ENCODE results near the gene FHIP1A.
"Not testable (repeated sequence)": the region's sequence is repeated elsewhere in the genome, so short reads cannot be mapped to it uniquely, and the experiment has no call there.

FHIP1A gene

GRCh38 chr4:151389311-151389710 lies 19.7 kb upstream of the FHIP1A start (continued):
- TF ChIP-seq, protein P1, sequence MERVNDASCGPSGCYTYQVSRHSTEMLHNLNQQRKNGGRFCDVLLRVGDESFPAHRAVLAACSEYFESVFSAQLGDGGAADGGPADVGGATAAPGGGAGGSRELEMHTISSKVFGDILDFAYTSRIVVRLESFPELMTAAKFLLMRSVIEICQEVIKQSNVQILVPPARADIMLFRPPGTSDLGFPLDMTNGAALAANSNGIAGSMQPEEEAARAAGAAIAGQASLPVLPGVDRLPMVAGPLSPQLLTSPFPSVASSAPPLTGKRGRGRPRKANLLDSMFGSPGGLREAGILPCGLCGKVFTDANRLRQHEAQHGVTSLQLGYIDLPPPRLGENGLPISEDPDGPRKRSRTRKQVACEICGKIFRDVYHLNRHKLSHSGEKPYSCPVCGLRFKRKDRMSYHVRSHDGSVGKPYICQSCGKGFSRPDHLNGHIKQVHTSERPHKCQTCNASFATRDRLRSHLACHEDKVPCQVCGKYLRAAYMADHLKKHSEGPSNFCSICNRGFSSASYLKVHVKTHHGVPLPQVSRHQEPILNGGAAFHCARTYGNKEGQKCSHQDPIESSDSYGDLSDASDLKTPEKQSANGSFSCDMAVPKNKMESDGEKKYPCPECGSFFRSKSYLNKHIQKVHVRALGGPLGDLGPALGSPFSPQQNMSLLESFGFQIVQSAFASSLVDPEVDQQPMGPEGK (CRISPR knock-in tag; IDR thresholded peaks at IDR 0.05; ENCODE audit: borderline replicate concordance), result no peak
- no peak for TF ChIP-seq TCF4 (CRISPR knock-in tag; IDR thresholded peaks at IDR 0.05; ENCODE audit: borderline replicate concordance)
- no peak for TF ChIP-seq ZNF565 (CRISPR knock-in tag; conservative IDR thresholded peaks at IDR 0.05; ENCODE audit: low read depth)

GRCh38 chr4:151389799-151390198 lies 19.2 kb upstream of the FHIP1A start:
- ATAC-seq, result not testable (repeated sequence)

DNA sequence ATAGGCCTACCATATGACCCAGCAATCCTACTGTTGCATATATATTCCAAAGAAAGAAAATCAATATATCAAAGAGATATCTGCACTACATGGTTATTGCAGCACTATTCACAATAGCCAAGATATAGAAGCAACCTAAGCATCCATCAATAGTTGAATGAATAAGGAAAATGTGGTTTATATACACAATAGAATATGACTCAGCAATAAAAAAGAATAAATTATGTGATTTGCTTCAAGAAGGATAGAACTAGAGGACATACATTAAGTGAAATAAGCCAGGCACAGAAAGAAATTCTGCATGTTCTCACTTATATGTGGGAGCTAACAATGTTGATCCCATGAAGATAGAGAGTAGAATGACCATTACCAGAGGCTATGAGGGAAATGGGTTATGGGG lies 13.1 kb upstream of the FHIP1A start:
- no peak for ATAC-seq
- no peak for TF ChIP-seq PPARA (CRISPR knock-in tag; IDR thresholded peaks at IDR 0.05; ENCODE audit: borderline replicate concordance)
- TF ChIP-seq, protein P2, sequence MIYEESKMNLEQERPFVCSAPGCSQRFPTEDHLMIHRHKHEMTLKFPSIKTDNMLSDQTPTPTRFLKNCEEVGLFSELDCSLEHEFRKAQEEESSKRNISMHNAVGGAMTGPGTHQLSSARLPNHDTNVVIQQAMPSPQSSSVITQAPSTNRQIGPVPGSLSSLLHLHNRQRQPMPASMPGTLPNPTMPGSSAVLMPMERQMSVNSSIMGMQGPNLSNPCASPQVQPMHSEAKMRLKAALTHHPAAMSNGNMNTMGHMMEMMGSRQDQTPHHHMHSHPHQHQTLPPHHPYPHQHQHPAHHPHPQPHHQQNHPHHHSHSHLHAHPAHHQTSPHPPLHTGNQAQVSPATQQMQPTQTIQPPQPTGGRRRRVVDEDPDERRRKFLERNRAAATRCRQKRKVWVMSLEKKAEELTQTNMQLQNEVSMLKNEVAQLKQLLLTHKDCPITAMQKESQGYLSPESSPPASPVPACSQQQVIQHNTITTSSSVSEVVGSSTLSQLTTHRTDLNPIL (CRISPR knock-in tag; IDR thresholded peaks at IDR 0.05; ENCODE audit: low read depth), result no peak
- TF ChIP-seq TOX (CRISPR knock-in tag; IDR thresholded peaks at IDR 0.05; ENCODE audit: borderline replicate concordance), result no peak
- no peak for TF ChIP-seq OSR1 (CRISPR knock-in tag; IDR thresholded peaks at IDR 0.05)
- TF ChIP-seq ISL1 (CRISPR knock-in tag; IDR thresholded peaks at IDR 0.05), result no peak
- TF ChIP-seq GLIS3 (CRISPR knock-in tag; IDR thresholded peaks at IDR 0.05), result no peak
- TF ChIP-seq, protein P1 (CRISPR knock-in tag; IDR thresholded peaks at IDR 0.05; ENCODE audit: borderline replicate concordance), result no peak
- no peak for TF ChIP-seq ZNF565 (CRISPR knock-in tag; conservative IDR thresholded peaks at IDR 0.05; ENCODE audit: low read depth)
- TF ChIP-seq TCF4 (CRISPR knock-in tag; IDR thresholded peaks at IDR 0.05; ENCODE audit: borderline replicate concordance), result no peak
- TF ChIP-seq, protein P3, sequence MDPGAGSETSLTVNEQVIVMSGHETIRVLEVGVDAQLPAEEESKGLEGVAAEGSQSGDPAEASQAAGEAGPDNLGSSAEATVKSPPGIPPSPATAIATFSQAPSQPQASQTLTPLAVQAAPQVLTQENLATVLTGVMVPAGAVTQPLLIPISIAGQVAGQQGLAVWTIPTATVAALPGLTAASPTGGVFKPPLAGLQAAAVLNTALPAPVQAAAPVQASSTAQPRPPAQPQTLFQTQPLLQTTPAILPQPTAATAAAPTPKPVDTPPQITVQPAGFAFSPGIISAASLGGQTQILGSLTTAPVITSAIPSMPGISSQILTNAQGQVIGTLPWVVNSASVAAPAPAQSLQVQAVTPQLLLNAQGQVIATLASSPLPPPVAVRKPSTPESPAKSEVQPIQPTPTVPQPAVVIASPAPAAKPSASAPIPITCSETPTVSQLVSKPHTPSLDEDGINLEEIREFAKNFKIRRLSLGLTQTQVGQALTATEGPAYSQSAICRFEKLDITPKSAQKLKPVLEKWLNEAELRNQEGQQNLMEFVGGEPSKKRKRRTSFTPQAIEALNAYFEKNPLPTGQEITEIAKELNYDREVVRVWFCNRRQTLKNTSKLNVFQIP (CRISPR knock-in tag; IDR thresholded peaks at IDR 0.05; ENCODE audit: borderline replicate concordance, low read depth), result no peak
- no peak for TF ChIP-seq ZC3H10 (CRISPR knock-in tag; IDR thresholded peaks at IDR 0.05)
- no peak for TF ChIP-seq ZFP30 (CRISPR knock-in tag; IDR thresholded peaks at IDR 0.05)
- no peak for TF ChIP-seq CSRNP3 (CRISPR knock-in tag; IDR thresholded peaks at IDR 0.05)

GRCh38 chr4:151400343-151400742 lies 8.6 kb upstream of the FHIP1A start:
- no peak for ATAC-seq
- TF ChIP-seq ZNF8 (CRISPR knock-in tag; IDR thresholded peaks at IDR 0.05), result peak; percentile 82
- TF ChIP-seq RARB (CRISPR knock-in tag; IDR thresholded peaks at IDR 0.05), result no peak

DNA sequence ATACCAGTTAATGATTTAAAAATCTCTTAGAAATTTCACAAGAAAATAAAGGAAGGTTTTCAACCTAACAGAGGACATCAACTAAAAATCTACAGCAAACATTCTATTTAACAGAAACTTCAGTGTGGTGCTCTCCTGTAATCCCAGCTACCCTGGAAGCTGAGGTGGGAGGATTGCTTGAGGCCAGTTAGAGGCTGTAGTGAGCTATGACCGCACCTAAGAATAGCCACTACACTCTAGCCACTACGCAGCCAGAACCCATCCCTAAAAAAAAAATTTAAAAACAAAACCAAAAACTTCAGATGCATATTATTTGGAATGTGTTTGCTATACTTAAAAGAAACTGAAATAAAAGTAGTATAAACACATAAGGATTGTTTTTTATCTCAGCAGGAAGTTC lies 7.2 kb upstream of the FHIP1A start:
- TF ChIP-seq OSR1 (CRISPR knock-in tag; IDR thresholded peaks at IDR 0.05), result no peak
- no peak for TF ChIP-seq ZNF565 (CRISPR knock-in tag; conservative IDR thresholded peaks at IDR 0.05; ENCODE audit: low read depth)
- TF ChIP-seq, protein P3 (CRISPR knock-in tag; IDR thresholded peaks at IDR 0.05; ENCODE audit: borderline replicate concordance, low read depth), result no peak
- no peak for TF ChIP-seq CSRNP3 (CRISPR knock-in tag; IDR thresholded peaks at IDR 0.05)
- TF ChIP-seq PPARA (CRISPR knock-in tag; IDR thresholded peaks at IDR 0.05; ENCODE audit: borderline replicate concordance), result no peak
- TF ChIP-seq, protein P2 (CRISPR knock-in tag; IDR thresholded peaks at IDR 0.05; ENCODE audit: low read depth), result no peak
- no peak for TF ChIP-seq ZNF8 (CRISPR knock-in tag; IDR thresholded peaks at IDR 0.05)
- no peak for TF ChIP-seq GLIS3 (CRISPR knock-in tag; IDR thresholded peaks at IDR 0.05)
- no peak for TF ChIP-seq ISL1 (CRISPR knock-in tag; IDR thresholded peaks at IDR 0.05)
- TF ChIP-seq SNAI2 (CRISPR knock-in tag; IDR thresholded peaks at IDR 0.05), result no peak
- ATAC-seq, result no peak
